ENCODE measurements around the gene SUN1. TPM values are rescaled to one million over a fixed set of nuclear protein-coding genes. Genes with fewer than 3 reads are reported as not detected.
"Not testable (repeated sequence)": the region's sequence is repeated elsewhere in the genome, so short reads cannot be mapped to it uniquely, and the experiment has no call there.

SUN1 gene
- total RNA-seq, 1 donor from 2014 or later: 208 TPM

DNA sequence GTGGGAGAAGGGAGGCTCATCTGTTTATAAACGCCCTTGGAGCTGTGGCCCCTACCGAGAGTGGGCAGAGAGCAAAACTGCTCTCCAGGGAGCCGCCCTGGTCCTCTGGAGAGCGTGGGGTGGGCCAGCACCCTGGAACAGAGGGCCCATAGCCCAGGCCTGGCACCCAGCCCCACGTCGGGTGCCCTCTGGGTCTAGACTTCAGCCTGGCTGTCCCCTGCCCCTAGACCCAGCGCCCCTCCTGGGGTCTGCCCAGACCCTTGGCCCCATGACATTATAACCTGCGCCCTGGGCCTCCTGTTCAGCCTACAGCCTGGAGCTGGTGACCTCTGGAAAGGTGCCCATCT, 68.7 kb downstream of the SUN1 start:
- no peak for DNase-seq (ENCODE audit: extremely low read depth, low read depth, low spot score)

DNA sequence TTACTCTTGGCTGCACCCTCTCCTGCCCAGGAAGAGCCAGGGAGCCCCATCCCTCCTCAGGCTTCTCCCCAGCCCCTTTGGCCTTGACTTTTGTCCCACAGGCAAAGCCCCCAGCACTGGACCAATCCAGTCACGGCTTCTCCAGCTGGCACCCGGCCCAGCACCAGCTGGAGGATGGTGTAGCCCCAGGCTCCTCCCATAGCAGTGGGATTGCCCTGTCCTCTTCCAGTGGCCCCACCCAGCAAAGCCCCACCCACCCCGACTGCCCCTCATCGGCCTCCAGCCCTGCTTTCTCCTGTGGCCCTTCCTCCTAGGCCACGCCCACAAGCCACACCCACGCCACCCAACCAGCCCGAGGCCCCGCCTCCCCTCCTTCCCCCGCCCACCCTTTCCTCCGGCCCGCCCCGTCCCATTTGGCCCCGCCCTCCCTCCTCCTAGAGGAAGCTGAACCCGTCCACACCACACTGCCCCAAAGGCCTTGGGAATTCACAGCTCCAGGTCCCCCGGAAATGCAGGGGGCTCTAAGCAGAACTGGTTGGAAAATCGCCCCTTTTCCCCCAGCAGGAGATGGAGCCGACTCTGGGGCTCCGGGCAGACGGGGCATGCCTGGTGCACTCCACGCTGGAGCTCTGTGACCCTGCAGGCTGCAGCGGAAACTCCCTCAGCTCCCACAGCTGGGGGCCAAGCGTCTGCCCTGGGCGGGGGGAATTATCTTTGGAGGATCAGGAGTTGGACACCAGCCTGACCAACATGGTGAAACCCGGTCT, 69.3 kb downstream of the SUN1 start:
- DNase-seq (ENCODE audit: extremely low read depth, low read depth, low spot score): no peak

DNA sequence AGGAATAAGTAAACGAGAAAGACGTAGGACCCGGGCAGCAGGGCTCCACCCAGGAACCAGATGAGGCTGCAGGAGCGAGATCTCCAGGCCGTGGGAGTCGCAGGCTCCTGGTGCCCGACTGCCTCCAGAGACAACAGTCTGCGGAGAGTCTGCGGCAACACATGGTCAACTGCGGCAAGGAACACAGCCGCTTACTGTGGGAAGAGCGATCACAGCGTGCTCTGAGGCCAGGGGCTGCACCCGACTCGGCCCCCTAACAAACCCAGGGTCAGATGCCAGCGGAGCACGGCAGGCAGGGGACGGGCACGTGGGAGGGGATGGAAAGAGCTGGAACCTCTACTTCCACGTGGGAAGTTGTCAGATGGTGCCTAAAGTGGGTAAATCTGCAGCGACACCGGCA, 70.7 kb downstream of the SUN1 start:
- DNase-seq (ENCODE audit: extremely low read depth, low read depth, low spot score): no peak

DNA sequence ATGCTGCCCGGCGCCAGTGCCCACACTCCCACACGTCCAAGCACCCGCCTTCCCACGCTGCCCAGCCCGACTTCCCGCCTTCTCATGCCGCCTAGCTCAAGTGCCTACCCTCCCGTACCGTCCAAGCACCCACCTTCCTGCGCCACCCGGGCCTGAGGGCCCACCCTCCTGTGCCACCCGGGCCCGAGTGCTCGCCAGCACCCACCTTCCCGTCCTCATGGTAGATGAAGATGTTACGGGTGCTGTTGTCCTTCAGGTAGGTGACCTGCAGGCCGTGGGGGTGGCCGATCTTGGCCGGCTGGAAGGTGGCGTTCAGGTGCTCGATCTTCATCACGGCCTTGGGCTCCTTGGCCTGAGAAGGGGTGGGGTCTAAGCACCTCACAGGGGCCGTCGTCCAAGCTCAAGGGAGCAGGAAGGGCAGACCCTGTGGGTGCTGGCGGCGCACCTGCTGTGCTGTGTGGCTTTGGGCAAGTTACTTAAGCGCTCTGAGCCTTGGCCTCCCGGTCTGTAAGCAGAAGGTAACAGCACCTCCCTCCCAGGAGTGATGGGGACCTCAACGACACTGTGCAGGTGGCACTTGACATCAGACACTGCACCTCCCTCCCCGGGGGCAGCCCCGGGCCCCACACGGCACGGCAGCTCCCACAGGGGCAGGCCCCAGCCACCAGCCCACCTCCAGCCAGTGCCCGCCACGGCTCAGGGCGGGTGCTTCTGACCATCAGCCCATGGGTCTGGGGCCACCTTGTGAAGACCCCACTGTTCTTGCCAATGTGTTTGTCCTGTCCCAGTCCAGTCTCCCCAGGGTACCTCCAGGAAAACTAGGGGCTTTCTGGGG, 71.9 kb downstream of the SUN1 start:
- DNase-seq (ENCODE audit: extremely low read depth, low read depth, low spot score): no peak

DNA sequence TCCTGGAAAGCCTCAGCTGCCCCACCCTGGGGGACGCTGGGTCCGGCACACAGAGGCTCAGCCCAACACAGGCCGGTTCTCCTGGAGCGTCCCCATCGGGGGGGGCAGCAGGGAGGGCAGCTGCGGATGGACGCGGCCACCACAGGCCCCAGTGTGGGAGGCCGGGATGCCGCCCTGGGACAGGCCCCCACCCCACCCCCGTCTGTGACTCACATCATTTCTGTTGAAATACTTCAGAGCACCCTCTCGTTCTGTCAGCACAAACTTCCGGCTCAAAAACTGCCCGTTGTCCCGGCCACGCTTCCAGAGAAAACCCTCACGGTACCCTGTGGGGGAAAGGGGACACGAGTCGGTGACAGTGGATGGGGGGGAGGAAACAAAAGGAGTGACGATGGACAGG, 72.6 kb downstream of the SUN1 start:
- no peak for DNase-seq (ENCODE audit: extremely low read depth, low read depth, low spot score)

DNA sequence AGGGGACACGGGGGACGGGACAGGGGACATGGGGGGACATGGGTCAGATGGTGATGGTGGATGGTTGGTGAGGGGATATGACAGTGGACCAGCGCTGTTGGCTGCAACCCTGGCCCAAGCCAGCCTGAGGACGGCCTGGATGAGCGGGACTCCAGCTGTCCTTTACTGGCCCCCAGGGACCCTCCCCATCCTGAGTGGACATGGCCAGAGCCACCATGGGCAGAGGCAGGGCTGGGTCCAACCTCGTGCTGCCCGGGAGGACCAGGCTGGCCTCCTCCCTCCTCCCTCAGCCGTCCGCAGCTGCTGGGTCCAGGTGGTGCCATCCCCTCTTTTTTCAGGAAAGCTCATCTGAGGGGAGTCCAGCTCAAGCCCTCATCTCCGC, 74.5 kb downstream of the SUN1 start:
- no peak for DNase-seq (ENCODE audit: extremely low read depth, low read depth, low spot score)

DNA sequence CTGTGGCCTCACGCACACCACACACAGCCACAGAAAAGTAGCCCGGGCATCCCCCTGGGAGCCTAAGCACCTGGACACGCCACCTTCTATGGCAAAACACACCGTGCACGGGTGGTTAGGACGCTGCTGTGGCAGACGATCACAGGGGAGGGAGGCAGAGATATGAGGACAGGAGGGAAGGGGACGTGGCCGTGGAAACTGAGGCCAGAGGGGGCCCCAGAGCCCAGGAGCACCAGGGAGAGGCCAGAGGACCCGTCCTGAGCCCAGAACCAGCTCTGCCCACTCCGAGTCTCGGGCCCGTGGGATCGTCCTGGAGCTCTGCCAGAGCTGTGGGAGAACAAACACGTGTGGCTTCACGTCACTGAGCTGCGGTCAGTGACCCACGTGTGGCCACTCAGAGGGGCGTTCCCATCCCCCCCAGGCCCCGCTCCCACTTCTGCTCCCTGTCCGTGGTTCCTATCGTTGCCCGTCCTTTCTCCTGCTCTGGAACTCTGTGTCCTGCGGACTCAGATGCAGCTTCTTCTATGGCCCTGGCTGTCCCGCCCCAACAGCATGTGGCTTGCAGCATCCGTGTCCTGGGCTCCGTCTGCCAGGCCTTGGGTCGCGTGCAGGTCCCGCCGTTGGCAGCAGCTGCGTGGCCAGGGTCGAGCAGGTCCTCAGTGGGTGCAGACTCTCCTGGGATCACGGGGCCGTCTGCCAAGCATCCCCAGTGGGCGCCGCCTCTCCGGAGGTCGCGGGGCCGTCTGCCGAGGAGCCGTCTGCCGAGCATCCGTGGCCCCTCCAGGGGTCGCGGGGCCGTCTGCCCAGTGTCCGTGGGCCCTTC, 75.1 kb downstream of the SUN1 start:
- no peak for DNase-seq (ENCODE audit: extremely low read depth, low read depth, low spot score)

DNA sequence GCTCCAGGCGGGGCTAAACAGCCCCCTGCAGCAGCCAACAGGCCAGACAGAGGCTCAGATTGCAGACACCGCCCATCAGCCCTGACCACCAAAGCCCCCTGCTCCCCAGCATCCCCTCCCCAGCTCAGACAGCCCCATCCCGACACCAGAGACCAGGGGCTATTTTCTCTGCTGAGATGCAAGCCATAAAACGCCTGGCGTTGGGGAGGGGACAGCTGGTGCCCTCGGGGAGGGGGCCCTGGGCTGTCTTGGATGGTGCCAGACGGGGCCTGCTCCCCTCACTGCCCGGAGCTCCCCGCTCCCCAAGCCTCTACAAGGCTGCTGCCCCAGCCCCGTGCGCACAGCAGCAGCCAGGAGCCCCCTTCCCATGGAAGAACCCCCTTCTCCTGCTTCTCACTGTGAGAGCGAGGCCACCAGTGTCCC, 75.9 kb downstream of the SUN1 start:
- no peak for DNase-seq (ENCODE audit: extremely low read depth, low read depth, low spot score)

DNA sequence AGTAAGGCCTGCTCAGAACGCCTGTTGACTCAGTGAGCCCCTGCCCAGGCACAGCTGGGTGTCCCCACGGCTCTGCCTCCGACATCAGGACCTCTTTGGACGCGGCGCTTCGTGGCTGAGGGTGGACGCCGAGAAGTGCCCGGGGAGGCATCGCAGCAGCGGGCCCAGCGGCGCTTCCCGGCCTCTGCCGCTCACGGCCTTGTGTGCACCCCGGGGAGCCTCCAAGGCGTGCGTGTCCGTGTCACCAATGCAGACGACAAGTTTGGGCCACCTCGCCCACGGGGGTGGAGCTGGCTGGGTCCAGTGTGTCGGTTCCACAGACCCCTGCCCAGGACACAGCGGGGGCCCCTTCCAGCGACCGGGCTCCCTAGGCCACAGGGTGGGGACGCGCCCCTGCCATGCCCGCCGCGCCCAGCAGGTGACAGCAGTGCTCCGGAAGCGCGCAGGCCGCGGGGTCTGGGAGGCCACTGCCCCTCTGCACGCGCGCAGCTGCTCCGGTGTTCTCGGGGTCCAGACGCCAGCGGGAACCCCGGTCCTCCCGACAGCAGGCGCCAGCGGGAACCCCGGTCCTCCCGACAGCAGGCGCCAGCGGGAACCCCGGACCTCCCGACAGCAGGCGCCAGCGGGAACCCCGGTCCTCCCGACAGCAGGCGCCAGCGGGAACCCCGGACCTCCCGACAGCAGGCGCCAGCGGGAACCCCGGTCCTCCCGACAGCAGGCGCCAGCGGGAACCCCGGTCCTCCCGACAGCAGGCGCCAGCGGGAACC, 76.5 kb downstream of the SUN1 start:
- not testable (repeated sequence) for DNase-seq (ENCODE audit: extremely low read depth, low read depth, low spot score)

DNA sequence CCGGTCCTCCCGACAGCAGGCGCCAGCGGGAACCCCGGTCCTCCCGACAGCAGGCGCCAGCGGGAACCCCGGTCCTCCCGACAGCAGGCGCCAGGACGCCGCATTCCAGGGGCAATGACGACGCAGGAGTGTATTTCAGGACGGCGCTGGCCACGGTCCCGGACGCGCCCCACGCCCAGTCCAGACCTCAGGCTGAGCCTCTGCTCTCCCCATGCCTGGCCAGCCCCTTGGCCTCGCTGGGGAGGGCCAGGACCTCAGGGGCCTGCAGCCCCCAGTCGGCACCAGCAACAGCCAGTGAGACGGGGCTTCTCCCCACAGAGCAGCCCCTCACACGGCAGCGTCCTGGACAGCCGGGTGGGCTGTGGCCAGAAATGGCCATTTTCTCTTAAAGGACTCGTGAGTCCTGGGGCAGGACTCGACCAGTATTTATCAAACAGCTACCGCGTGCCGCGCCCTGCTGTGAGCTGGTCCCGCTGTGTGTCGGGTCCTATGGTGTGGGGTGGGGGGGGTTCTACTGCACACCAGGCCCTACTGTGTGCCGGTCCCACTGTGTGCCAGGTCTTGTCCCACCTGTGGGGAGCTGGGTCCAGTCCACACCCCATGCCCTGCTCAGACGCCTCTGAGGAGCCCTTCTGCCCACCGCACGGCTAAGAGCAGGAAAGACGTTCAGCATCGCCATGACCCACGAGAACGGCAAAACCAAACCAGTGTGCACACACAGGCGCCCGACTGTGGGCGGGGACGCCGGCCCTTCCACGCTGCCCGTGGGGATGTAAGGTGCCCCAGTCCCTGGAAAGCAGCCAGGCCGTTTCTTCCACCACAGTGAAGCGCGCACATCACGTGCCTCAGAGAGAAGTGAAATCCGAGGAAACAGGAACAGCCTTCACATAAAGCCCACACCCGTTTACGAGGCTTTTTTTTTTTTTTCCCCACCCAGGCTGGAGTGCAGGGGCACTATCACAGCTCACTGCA, 77.4 kb downstream of the SUN1 start:
- DNase-seq (ENCODE audit: extremely low read depth, low read depth, low spot score): no peak

DNA sequence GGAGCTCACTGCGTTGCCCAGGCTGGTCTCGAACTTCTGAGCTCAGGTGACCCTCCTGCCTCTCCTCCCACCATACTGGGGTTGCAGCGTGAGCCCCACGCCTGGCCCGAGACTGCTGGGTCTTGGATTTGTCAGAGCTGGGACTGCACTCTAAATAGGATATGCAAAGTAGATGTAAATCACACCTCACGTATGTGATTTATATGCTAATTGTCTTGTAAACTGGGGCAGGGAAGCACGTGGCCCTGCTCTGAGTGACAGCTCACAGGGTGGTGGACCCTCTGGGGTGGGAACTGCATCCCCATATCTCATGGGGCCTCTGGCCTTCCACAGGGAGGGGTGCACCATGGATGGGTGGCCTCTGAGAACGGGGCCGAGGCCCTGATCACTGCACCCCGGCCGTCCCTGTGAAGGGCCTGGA, 78.2 kb downstream of the SUN1 start:
- no peak for DNase-seq (ENCODE audit: extremely low read depth, low read depth, low spot score)

DNA sequence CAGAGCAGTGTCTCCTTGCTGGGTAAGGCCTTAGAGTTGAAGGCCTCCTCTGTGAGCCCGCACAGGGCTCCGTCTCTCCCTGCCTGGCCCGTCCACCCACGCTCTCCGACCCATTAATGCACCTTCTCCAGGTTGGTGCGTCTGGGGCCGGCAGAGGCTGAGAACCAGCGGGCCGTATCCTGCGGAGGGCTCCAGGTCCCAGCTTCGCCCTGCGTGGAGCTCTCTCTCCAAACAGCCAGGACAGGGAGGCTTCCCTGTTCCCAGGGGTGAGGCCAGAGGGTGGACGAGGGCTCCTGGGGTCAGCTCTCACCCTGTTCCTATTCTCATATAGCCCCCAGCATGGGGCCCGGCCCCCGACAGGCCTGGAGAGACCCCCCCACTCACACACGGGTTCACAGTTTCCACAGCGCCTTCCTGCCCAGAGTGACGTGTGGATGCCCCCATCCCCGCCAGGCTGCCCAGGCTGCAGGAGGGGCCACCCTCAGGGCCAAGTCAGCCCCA, 78.7 kb downstream of the SUN1 start:
- DNase-seq (ENCODE audit: extremely low read depth, low read depth, low spot score): no peak

DNA sequence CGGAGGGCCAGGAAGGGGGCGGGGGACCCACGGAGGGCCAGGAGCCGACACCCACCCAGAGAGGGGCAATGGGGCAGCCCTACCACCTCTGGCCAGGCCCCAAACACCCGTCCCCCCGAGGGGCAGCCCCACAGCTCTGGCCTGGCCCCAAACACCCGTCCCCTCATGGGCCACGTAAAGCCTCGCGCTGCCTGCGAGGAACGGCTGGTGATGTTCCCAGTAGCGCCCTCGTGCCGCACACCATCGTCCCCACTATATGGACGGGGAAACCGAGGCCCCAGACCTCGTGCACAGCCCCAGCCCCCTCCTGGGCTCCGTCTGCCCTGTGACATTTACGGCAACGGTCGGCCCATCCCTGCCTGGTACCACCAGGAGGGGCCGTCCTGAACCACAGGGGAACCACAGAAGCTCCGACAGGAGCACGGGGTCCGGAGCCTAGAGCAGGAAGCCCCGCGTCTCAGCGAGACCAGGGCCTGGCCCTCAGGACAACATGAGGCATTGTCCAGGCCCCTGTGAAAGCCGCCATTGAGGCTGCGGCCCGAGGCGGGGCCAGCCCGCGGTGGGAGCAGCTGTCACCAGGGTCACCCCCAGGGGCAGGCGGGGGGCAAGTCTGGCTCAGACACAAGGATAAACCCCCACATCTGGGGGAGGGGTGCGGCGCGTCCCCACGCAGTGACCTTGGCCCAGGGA, 79.7 kb downstream of the SUN1 start:
- DNase-seq (ENCODE audit: extremely low read depth, low read depth, low spot score): no peak

DNA sequence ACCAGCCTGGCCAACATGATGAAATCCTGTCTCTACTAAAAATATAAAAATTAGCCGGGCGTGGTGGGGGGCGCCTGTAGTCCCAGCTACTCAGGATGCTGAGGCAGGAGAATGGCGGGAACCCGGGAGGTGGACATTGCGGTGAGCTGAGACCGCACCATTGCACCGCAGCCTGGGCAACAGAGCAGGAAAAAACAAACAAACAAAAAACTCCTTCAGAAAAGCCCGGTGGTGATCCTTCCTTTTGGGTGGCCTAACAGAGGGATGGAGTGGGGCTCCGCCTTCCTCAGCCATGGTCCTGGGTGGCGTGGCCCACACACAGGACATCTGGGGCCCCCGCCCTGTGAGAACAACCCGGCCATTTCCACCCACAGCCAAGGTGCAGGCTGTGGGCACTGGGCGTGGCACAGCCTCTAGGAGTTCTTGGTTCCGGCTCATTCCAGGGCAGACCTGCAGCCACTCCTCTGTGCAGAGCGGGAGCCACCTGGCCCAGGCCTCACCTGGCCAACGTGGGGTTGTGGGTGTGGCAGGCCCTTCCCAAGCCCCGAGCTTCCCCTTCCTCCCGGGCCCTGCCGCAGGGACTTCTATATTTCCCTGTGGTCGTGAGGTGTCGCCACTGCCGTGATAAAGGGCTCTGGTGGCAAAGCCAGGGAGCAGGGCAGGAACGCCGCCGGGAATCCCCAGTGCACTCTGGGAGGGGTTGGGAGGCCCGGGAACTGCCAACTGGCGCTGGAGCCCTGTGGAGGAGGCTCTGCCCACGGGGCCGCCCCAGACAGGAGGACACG, 81.7 kb downstream of the SUN1 start:
- no peak for DNase-seq (ENCODE audit: extremely low read depth, low read depth, low spot score)

DNA sequence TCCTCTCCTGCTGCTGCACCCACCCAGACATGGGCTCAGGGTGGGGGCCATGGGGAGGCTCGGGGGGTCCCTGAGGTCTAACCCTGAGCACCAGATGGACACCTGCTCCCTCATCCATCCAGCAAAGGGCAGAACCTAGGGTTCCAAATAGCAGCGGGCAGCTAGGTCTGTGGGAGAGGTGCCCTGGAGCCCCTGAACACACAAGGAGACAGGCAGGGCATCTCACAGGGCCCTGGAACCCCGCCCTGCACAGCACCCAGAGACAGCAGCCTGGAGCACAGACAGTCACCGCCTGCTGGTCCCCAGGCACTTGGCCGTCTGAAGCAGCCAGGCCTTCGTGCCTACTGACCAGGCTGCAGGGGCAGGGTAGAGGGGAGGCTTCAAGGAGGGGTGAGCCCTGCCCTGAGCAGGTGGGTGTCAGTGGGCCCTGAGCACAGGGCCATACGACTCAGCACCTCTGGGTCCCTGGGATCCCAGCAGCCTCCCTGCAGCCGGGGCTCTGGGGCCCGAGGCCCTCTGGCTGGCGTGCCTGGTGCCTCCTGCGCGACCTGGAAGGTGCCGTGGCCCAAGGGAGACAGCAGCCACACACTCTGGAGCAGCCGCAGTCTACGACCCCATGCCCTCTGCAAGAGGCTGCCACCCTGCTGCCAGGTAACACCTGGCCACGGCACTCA, 82.4 kb downstream of the SUN1 start:
- DNase-seq (ENCODE audit: extremely low read depth, low read depth, low spot score): no peak

DNA sequence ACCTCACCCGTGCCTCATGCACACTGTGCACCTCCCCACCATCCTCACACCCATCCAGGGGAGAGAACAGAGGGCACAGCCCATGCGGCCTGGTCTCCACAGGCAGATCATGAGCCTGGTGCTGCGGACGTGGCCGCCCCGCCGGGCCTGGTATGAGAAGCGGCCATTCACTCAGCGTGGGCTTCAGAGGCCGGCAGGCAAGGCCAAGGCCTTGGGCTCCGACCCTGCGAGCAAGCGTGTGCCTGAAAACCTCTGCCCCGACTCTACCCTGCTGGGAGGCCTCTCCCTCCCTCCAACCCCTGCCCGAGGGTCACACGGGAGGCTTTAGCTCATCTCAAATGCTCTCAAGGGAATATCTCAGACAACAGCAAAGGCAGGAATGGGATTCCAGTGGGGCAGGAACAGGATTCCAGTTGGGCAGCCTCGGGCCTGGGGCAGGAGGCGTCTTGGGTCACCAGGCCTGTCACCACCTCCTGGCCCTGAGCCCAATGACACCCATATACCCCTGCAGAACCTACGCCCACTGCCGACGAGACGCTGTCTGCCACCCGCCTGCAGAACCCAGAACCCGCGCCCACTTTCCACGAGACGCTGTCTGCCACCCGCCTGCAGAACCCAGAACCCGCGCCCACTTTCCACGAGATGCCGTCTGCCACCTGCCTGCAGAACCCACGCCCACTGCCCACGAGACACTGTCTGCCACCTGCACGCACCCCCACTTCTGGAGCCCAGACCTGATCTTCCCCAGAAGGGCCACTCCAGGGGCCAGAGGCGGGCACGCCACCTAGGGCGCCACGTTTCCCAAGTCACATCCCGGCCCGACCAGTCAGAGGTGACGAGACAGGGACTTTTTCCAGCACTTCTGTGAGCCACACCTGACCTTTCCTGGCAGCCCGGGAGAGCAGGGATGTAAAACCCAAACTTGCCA, 83.3 kb downstream of the SUN1 start:
- no peak for DNase-seq (ENCODE audit: extremely low read depth, low read depth, low spot score)
